ENCODE data around the gene MACROD2.

The MACROD2 gene

GRCh38 chr20:14470231-14470899 is 475.0 kb downstream of the MACROD2 start:
- DNase-seq (ENCODE audit: low spot score) = no peak

GRCh38 chr20:14470977-14471661 is 475.8 kb downstream of the MACROD2 start:
- DNase-seq (ENCODE audit: low spot score) = no peak

- no peak for DNase-seq (ENCODE audit: low spot score)
Observed at GRCh38 chr20:14477125-14477524, 481.8 kb downstream of the MACROD2 start.

GRCh38 chr20:14478126-14478525 is 482.8 kb downstream of the MACROD2 start:
- DNase-seq (ENCODE audit: low spot score) = no peak

GRCh38 chr20:14481863-14482262 is 486.5 kb downstream of the MACROD2 start:
- DNase-seq (ENCODE audit: low spot score) = no peak

- DNase-seq (ENCODE audit: low spot score) = no peak
Observed at GRCh38 chr20:14488212-14488611, 492.9 kb downstream of the MACROD2 start.

- no peak for DNase-seq (ENCODE audit: low spot score)
Observed at GRCh38 chr20:14488756-14489479, 493.6 kb downstream of the MACROD2 start.

- DNase-seq (ENCODE audit: low spot score) = no peak
Observed at GRCh38 chr20:14489544-14489943, 494.2 kb downstream of the MACROD2 start.

GRCh38 chr20:14491436-14491835 is 496.1 kb downstream of the MACROD2 start:
- no peak for DNase-seq (ENCODE audit: low spot score)

GRCh38 chr20:14493408-14493807 is 498.1 kb downstream of the MACROD2 start:
- no peak for DNase-seq (ENCODE audit: low spot score)

GRCh38 chr20:14494355-14494754 is 499.0 kb downstream of the MACROD2 start:
- no peak for DNase-seq (ENCODE audit: low spot score)

GRCh38 chr20:14495066-14495465 is 499.8 kb downstream of the MACROD2 start:
- DNase-seq (ENCODE audit: low spot score) = no peak

- no peak for DNase-seq (ENCODE audit: low spot score)
Observed at GRCh38 chr20:14497004-14497403, 501.7 kb downstream of the MACROD2 start.

GRCh38 chr20:14498772-14499171 is 503.5 kb downstream of the MACROD2 start:
- DNase-seq (ENCODE audit: low spot score) = no peak

- DNase-seq (ENCODE audit: low spot score) = no peak
Observed at GRCh38 chr20:14505476-14505875, 510.2 kb downstream of the MACROD2 start.

GRCh38 chr20:14507711-14508110 is 512.4 kb downstream of the MACROD2 start:
- no peak for DNase-seq (ENCODE audit: low spot score)

- no peak for DNase-seq (ENCODE audit: low spot score)
Observed at GRCh38 chr20:14510341-14510740, 515.0 kb downstream of the MACROD2 start.

- no peak for DNase-seq (ENCODE audit: low spot score)
Observed at GRCh38 chr20:14512839-14513238, 517.5 kb downstream of the MACROD2 start.

- DNase-seq (ENCODE audit: low spot score) = no peak
Observed at GRCh38 chr20:14518648-14519047, 523.3 kb downstream of the MACROD2 start.

GRCh38 chr20:14521016-14521415 is 525.7 kb downstream of the MACROD2 start:
- no peak for DNase-seq (ENCODE audit: low spot score)

GRCh38 chr20:14521436-14521835 is 526.1 kb downstream of the MACROD2 start:
- no peak for DNase-seq (ENCODE audit: low spot score)

GRCh38 chr20:14522595-14522994 is 527.3 kb downstream of the MACROD2 start:
- DNase-seq (ENCODE audit: low spot score) = no peak

- no peak for DNase-seq (ENCODE audit: low spot score)
Observed at GRCh38 chr20:14523090-14523489, 527.8 kb downstream of the MACROD2 start.
